ENCODE data around the gene HIVEP2.

The HIVEP2 gene

GRCh38 chr6:142886431-142887170 lies 58.4 kb downstream of the HIVEP2 start:
- no peak for DNase-seq

GRCh38 chr6:142885182-142885867 lies 59.7 kb downstream of the HIVEP2 start:
- DNase-seq: no peak

- DNase-seq: no peak
These were observed 60.6 kb downstream of the HIVEP2 start for GRCh38 chr6:142884214-142885035.

- DNase-seq: no peak
These were observed 62.0 kb downstream of the HIVEP2 start for GRCh38 chr6:142883011-142883410.

DNA sequence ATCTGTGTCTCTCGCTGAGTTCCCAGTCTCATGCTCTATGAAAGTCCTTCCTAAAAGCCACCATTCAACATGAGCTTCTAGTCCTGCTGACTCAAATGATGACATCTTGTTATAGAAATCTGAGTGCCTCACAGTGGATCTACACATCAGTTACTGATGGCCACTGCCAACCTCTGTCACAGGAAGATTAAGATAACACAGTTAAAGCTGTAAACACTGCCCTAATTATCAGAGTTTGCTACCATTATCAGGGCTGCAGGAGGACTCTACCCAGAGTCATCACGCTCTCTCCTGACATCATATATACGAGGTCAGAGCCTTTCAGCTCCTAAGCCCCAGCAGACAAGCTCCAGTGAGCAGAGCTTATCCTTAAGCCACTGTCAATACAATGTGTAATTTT lies 63.2 kb downstream of the HIVEP2 start:
- DNase-seq: no peak

DNA sequence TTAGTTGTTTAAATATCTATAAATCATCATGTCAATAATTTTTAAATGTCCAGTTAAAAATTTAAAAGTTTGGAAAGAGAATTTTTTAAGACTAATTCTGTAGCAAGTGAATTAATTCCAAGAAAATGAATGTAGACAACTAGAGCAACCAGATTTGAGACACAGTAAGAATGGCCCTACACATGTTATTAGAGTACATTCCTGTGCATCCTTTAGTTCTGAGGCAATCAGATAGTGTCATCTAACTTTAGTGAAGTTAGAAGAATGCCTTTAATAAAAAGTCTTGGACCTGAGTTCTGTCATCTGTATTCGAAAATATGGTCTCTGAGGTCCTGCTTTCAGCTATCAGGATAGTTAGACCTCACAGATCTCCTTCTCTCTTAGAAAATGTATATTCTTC lies 63.7 kb downstream of the HIVEP2 start:
- DNase-seq: no peak

DNA sequence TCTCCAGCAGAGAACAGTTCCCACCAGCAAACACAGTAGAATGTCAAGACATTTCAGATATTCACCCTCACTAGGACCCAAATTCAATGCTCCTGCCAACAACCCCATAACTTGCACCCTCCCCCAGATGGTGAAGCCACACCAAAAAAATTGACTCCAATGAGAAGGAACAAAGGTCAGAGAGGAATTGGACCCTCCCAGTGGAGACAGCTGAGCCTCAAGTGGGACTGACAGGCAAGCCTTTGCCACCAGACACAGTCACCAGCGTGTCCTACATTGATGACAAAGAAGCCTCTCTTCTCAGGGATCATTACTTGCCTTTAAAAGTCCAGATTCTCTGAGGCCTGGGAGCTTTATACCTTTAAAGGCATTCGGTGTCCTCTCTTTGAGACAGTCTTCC lies 64.8 kb downstream of the HIVEP2 start:
- no peak for DNase-seq

DNA sequence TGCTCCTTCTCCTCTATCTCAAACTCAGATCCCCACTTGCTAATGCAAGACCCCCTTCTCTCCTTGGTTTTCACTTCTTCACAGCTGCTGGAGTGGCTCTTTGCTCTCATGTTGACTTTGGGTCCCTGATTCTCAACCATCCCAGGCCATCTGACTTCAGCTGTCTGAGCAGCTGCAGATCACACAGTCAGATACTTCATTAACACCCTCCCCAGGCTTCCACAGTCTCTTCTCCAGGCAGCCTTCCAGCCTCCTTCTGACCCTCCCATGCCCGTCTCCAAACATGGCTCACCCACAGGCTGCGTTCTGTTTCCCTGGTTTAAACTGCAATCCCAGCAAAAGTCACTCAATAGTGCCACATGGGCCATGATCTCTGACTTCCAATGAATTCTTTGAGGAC lies 65.4 kb downstream of the HIVEP2 start:
- DNase-seq: no peak

- DNase-seq: no peak
These were observed 65.9 kb downstream of the HIVEP2 start for GRCh38 chr6:142879076-142879475.

DNA sequence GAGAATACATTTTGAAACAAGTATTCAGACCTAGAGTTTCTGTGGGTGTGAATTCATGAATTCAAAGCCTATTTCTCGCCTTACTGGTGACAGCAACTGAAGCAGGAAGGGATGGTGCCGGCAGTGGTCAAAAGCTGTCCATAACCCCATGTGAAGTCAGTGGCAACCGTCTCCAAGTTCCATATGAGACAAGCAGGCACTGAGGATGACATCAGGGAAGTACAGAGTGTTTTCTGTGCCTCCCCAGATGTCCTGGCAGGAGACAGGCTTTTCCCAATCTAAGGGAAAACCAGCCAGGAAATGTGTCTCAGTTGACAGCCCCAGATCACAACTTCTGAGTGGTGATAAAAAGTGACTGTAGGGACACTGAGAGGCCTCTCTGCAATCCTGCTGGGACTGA lies 66.6 kb downstream of the HIVEP2 start:
- no peak for DNase-seq

GRCh38 chr6:142874676-142875075 lies 70.3 kb downstream of the HIVEP2 start:
- DNase-seq: no peak

DNA sequence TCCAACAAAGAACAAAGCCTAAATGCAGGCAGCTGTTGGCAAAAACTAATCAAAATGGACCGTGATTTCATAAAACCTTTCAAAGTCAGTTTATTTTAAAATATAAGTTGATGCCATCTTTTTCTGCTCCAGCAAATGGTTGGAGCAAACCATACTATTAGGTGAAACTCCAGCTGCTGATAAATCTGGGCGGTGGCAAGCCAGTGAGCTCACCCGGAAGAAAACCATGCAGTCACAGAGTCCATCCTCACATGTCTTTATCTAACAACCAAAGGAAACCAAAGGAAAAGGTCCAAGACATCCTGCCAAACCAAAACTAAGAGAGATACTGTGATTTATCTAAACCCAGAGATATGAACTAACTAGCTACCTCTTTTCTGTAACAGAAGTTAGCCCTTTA lies 72.6 kb downstream of the HIVEP2 start:
- DNase-seq: no peak

DNA sequence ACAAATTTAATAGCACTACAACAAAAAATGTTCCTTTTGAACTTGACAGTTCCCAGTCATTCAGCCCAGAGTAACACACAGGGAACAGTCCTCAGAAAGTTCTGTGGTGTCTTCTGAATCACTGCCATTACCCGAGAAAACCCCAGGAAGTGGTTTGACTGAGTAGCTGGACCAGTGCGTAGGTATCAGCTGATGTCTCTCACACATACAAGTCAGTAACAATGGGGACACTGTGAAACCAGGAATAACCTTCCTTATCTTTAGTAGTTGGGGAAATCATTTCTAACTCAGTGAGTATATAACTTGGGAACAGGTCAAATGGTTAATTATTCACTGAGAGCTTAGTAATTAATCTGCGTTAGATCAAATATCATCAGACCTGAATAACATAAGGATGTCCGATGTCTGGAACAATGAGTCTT lies 73.1 kb downstream of the HIVEP2 start:
- no peak for DNase-seq

DNA sequence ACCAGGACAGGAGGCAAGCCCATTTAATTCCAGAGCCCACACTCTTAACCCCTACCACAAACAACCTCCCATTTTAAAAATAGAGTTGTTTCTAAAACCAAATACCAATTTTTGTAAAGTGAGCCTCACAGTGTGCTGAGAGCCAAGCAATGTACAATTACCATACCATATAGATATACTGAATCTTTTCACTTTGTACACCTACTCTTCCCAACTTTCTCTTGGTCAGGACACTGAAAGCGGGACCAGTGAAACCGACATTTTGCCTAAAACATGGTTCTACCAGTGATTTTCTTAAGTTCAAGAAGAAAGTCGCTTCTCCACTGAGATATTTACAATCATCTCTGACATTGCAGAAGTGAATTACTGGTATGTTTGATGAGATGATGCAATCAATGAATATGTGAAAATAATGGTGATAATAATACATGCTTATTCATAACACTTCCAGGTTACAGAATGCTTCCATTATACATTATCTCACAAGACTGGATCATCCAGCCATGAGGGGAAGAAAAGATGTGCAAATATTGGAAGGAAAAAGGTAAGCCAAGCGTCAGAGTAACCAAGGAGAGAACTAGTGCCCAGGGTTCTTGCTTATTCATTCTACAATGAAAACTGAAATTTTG lies 74.1 kb downstream of the HIVEP2 start:
- no peak for DNase-seq

- no peak for DNase-seq
These were observed 76.1 kb downstream of the HIVEP2 start for GRCh38 chr6:142868917-142869316.

DNA sequence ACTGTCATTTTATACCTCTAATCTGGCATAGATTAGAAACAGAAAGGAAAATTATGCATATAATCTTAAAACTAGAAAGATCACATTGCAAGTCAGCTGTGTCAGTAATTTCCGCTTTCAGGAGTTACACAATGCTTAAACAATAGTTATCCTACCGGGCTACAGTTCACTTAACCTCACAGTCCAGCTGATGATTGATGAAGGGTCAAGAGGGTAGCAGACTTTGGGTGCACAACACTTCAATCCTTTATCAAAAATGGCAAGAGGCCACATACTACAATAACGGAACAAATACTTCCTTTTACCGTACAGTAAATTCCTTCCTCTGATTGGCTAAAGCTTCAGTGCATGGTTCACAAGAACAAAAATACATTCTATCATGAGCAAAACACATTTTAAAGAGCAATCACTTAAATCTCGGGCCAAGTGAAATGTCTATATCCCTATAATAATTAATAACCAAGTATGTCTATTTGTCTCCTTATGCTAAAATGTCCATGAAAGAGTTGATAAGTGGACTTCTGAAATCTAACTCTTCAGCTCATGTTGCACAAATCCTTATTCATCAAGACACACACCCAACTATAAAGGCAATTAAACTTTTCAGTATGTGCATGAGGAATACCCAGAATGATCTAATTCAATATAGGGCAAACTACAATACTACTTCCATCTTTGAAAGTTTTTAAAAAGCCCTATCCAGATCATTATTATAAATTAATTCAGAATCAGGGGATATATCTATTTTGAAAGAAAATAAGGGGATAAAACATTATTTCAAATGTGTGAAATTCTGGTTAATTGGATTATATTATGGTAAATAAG lies 76.8 kb downstream of the HIVEP2 start:
- no peak for DNase-seq

GRCh38 chr6:142867355-142867801 lies 77.6 kb downstream of the HIVEP2 start:
- no peak for DNase-seq

DNA sequence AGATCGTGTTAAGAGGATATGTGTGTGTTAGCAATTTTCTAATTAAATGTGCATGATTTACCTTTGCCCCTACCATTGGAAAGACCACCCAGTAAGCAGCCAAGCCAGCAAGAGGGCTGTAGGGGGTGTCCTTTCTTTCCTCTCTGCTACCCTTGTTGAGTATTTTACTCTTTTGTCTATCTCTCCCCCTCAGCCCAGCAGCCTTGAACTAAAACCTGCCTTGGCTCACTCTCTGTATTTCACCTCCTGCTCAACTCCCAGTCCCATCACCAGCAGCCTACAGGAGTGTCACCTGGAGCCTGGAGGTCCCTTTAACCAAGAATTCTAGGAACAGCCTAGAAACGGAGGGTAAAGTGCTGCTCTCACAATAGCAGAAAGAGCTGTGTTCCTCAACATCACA lies 81.0 kb downstream of the HIVEP2 start:
- DNase-seq: no peak

GRCh38 chr6:142861711-142862110 lies 83.3 kb downstream of the HIVEP2 start:
- no peak for DNase-seq

DNA sequence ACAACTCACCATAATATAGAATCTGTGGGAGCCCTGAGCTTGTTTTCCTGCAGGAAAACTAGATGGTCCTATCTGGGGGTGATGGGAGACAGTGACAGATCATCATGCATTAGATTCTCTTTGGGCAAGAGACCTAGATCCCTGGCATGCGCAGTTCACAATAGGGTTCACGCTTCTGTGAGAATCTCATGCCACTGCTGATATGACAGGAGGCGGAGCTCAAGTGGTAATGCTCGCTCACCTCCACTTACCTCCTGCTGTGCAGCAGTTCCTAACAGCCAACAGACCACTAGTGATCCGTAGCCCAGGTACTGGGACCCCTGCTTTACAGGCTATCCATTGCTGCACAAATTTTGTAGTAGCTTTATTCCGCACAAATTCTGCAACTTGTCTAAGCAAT lies 84.5 kb downstream of the HIVEP2 start:
- no peak for DNase-seq

GRCh38 chr6:142857796-142858555 lies 87.0 kb downstream of the HIVEP2 start:
- DNase-seq: no peak
